ENCODE results near the gene ARHGAP45.

The ARHGAP45 gene

DNA sequence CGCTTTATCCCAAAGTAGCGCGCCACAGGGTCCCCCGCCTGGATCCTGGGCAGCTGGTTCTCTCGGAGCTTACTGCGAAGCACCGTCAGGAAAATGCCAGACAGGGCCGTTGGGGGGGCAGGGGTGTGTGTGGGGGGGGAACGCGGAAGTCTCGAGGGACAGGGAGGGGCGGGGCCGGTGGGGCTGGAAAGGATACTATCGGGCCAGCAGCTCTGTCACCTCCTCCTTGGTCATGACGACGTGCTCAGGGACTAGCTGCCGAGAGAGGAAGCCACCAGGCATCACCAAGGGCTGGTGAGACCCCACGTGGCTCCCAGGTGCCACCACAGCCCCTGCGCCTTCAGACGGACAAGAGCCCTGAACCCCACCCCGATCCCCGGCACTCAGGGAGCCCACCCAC, 22.9 kb downstream of the ARHGAP45 start:
- Histone ChIP-seq H3K4me3 (no peak overlapping the region), H3K9ac (ENCODE audit: insufficient read length) (no peak overlapping the region), H3K9me3 (ENCODE audit: low read depth, low read length) (no peaks in the 10 kb centered on the region), H3K27ac (no peak overlapping the region), H3K36me3 (ENCODE audit: insufficient read depth, low read length) (peaks cover 34% of the 10 kb centered on the region; the same call in 1 of the 2 replicates)
- no peak for TF ChIP-seq POLR2AphosphoS5 (IDR thresholded peaks at IDR 0.05; ENCODE audit: borderline replicate concordance, low read depth, low read length)
- no peak for TF ChIP-seq FOXP2 (optimal IDR thresholded peaks at IDR 0.05; ENCODE audit: control extremely low read depth, extremely low read length, insufficient read depth)
- no peak for TF ChIP-seq EZH2 (IDR thresholded peaks at IDR 0.05)
- DNase-seq (ENCODE audit: low read depth, low spot score) = no peak

DNA sequence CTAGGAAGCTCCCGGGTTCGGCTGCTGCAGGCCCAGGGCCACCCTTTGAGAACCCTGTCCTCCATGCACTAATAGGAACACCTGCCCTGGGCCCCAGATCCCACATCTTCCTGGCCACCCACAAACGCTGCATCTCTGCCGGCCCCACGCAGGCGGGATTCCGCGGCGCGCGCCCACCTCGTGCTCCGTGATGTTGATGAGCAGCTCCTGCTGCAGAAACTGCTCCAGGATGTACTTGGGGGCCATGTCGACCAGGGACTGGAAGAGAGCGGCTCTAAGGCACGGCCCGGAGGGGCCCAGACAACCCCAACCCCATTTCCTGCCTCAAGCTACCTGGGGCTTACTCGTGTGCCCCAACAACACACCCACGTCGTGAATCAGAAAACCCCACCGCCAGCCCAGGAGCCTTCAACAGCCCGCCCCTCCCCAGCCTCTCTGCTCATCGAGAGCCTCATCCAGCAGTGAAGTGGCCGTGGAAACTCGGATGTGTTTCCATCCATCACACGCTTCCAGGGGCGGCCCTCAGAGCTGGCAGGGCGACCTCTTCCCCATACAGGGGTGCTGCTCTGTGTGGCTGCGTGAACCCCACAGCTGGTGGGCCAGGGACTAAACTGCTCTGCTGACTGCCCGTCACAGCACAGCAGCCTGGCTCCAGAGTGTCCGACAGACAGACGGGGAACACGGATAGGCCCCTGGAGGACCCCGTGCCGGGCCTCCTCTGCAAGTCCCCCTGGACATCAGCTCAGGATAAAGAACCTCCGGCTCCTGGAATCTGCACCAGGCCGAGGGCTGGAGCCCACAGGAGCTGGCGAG, 24.0 kb downstream of the ARHGAP45 start:
- no peaks in the 10 kb centered on the region for H3K9me3 ChIP-seq (ENCODE audit: low read depth, low read length)
- H3K4me3 ChIP-seq = no peak overlapping the region
- no peak overlapping the region for H3K9ac ChIP-seq (ENCODE audit: insufficient read length)
- no peak for DNase-seq (ENCODE audit: low read depth, low spot score)
- TF ChIP-seq POLR2AphosphoS5 (IDR thresholded peaks at IDR 0.05; ENCODE audit: borderline replicate concordance, low read depth, low read length) (no peak), EZH2 (IDR thresholded peaks at IDR 0.05) (no peak), FOXP2 (optimal IDR thresholded peaks at IDR 0.05; ENCODE audit: control extremely low read depth, extremely low read length, insufficient read depth) (no peak)
- peaks cover 34% of the 10 kb centered on the region; the same call in 1 of the 2 replicates for H3K36me3 ChIP-seq (ENCODE audit: insufficient read depth, low read length)
- H3K27ac ChIP-seq = no peak overlapping the region

DNA sequence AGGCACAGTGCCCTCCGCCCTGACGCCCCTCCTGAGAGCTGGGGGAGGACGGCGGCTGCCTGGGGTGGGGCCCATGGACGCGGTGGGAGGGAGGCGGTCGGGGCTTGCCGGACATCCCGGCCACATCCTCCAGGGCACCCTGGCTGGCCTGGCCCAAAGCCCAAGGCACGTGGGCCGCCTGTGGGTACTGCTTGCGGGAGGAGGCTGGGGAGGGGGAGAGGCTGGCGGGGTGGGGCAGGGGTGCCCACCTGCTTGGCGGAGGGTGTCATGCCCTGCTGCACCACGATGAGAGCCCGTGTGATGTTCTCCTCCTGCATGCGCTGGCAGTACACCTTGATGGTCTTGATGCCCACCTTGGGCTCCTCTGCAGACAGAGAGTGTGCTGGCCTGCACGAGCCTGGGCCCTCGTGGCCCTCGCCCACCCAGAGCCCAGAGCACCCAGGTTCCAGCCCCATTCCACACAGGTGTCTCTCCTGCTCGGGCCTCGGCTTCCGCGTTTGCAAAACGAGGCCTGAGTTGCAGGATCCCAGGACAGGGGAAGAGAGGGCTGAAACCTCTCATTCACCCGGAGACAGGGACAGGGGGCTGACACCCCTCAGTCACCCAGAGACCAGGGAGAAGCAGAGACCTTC, 24.7 kb downstream of the ARHGAP45 start:
- TF ChIP-seq EZH2 (IDR thresholded peaks at IDR 0.05) (no peak), POLR2AphosphoS5 (IDR thresholded peaks at IDR 0.05; ENCODE audit: borderline replicate concordance, low read depth, low read length) (no peak), FOXP2 (optimal IDR thresholded peaks at IDR 0.05; ENCODE audit: control extremely low read depth, extremely low read length, insufficient read depth) (no peak)
- no peak overlapping the region for H3K27ac ChIP-seq
- no peaks in the 10 kb centered on the region for H3K9me3 ChIP-seq (ENCODE audit: low read depth, low read length)
- no peak for DNase-seq (ENCODE audit: low read depth, low spot score)
- H3K9ac ChIP-seq (ENCODE audit: insufficient read length) = no peak overlapping the region
- peaks cover 34% of the 10 kb centered on the region; the same call in 1 of the 2 replicates for H3K36me3 ChIP-seq (ENCODE audit: insufficient read depth, low read length)
- no peak overlapping the region for H3K4me3 ChIP-seq

DNA sequence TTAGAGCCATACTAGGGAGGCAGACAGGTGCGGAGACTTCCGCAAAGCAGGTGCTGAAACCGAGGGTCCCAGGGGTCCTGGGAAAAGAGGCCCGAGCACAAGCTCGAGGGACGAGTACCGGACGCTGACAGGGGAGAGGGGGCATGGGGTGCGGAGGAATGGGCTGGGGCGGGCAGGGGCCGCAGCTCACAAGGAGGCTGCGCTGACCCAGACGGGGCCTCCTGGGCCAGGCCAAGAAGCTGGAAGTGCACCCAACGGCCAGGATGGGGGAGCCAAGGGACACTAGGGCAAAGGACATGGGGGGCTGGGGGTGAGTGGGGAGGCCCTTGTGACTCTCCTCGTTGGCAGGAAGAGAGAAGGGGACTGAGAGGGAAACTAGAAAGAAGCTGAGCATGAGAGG, 26.4 kb downstream of the ARHGAP45 start:
- Histone ChIP-seq H3K36me3 (ENCODE audit: insufficient read depth, low read length) (peaks cover 28% of the 10 kb centered on the region; the same call in 1 of the 2 replicates), H3K9me3 (ENCODE audit: low read depth, low read length) (no peaks in the 10 kb centered on the region), H3K4me3 (no peak overlapping the region), H3K27ac (no peak overlapping the region), H3K9ac (ENCODE audit: insufficient read length) (no peak overlapping the region)
- TF ChIP-seq POLR2AphosphoS5 (IDR thresholded peaks at IDR 0.05; ENCODE audit: borderline replicate concordance, low read depth, low read length) (no peak), FOXP2 (optimal IDR thresholded peaks at IDR 0.05; ENCODE audit: control extremely low read depth, extremely low read length, insufficient read depth) (no peak), EZH2 (IDR thresholded peaks at IDR 0.05) (no peak)
- no peak for DNase-seq (ENCODE audit: low read depth, low spot score)

DNA sequence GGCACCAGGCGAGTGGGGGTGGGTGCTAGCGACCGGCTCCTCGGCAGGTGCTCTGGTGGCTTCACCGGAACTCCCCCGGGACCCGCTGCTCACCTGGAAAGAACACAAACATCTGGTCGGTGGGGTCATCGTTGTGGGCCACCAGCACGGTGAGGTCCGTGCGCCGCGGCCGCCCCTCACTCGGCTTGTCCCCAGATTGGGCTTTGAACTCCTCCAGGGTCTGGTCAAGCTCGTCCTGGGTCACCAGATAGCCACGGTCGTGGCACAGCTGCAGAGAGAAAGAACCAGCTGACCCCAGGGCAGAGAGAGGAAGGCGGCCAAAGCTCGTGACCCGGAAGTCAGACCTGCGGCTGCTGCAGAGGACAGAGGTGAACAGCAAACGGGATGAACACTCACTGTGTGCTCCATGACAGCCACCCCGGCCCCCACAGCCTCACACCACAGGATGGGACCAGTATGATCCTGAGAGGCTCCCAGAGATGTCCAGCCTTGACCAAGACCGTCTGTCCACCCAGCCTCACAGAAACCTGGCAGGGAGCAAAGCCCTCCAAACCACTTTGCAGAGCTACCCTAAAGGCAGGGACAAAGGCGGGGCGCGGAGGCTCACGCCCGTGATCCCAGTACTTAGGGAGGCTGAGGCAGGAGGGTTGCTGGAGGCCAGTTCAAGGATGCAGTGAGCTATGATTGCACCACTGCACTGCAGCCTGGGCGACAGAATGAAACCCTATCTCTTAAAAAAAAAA, 27.0 kb downstream of the ARHGAP45 start:
- TF ChIP-seq EZH2 (IDR thresholded peaks at IDR 0.05) = no peak
- TF ChIP-seq FOXP2 (optimal IDR thresholded peaks at IDR 0.05; ENCODE audit: control extremely low read depth, extremely low read length, insufficient read depth) = no peak
- no peak for TF ChIP-seq POLR2AphosphoS5 (IDR thresholded peaks at IDR 0.05; ENCODE audit: borderline replicate concordance, low read depth, low read length)
- H3K27ac ChIP-seq = no peak overlapping the region
- peaks cover 25% of the 10 kb centered on the region; the same call in 1 of the 2 replicates for H3K36me3 ChIP-seq (ENCODE audit: insufficient read depth, low read length)
- H3K9ac ChIP-seq (ENCODE audit: insufficient read length) = peak overlapping the region; percentile 97
- H3K4me3 ChIP-seq = peak overlapping the region; percentile 91
- DNase-seq (ENCODE audit: low read depth, low spot score) = no peak
- no peaks in the 10 kb centered on the region for H3K9me3 ChIP-seq (ENCODE audit: low read depth, low read length)

DNA sequence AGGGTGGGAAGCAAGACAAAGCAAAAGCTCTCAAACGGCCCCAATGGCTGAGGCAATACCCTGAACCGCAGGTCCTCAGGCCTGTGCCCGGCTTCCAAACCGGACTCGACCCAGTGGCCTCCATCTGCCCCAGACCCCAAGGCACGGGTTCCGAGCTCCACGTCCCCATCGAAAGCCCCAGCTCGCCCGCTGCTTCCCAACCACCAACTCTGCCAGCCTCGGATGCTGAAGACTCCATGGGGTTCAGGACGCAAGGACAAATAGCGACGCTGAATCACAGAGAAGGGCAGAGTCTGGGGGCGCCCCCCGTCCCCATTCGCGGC, 27.6 kb downstream of the ARHGAP45 start:
- no peak for DNase-seq (ENCODE audit: low read depth, low spot score)
- H3K4me3 ChIP-seq = peak overlapping the region; percentile 91
- H3K27ac ChIP-seq = no peak overlapping the region
- peaks cover 23% of the 10 kb centered on the region; the same call in 1 of the 2 replicates for H3K36me3 ChIP-seq (ENCODE audit: insufficient read depth, low read length)
- TF ChIP-seq POLR2AphosphoS5 (IDR thresholded peaks at IDR 0.05; ENCODE audit: borderline replicate concordance, low read depth, low read length) = no peak
- no peak for TF ChIP-seq EZH2 (IDR thresholded peaks at IDR 0.05)
- TF ChIP-seq FOXP2 (optimal IDR thresholded peaks at IDR 0.05; ENCODE audit: control extremely low read depth, extremely low read length, insufficient read depth) = no peak
- peak overlapping the region; percentile 97 for H3K9ac ChIP-seq (ENCODE audit: insufficient read length)
- no peaks in the 10 kb centered on the region for H3K9me3 ChIP-seq (ENCODE audit: low read depth, low read length)

DNA sequence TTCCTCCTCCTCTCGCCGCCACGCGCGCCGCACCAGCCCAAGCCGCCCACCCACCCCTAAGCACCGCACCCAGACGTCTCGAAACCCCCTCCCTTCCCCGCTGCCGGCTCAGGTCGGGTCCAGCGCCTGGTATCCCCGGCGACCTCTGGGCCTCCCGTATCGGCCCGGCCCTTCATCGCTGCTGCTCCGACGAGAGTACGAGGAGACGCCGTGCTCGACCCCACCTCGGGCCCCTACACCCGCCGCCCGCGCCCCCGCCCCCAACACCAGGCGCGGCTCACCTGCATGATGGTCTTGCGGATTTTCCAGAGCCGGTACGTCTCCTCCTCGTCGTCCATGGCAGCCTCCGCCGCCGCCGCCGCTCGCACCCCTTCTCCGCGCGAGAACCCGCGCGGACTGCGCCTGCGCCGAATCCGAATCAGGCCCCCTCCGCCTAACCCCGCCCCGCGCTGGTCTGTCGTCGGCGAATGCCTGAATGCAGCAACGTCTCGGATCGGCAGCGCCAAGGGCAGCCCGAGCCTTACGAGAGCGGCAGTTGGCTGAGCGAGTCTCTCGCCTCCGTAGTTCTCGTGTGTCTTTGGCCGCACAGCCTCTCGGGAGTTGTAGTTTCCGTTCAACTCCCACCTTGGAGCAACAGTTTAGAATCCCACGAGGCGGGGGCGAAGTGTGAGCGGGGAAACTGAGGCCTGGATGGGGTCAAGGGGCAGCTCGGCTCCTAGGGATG, 28.2 kb downstream of the ARHGAP45 start, which contains the start of gene POLR2E:
Gene POLR2E, minus strand, starts transcription at position 398 of the 724 bp plus-strand sequence. Its CDS starts 60 bp downstream, at position 338.
- Histone ChIP-seq H3K9ac (ENCODE audit: insufficient read length) (peak within 1 kb of the TSS; percentile 97), H3K9me3 (ENCODE audit: low read depth, low read length) (peaks cover 2% of the 10 kb centered on the region; the same call in 1 of the 2 replicates), H3K27ac (peak within 1 kb of the TSS; percentile 56; the same call in 1 of the 2 replicates), H3K36me3 (ENCODE audit: insufficient read depth, low read length) (peaks cover 23% of the 10 kb centered on the region; the same call in 1 of the 2 replicates), H3K4me3 (peak within 1 kb of the TSS; percentile 91)
- peak; percentile 83 for TF ChIP-seq FOXP2 (optimal IDR thresholded peaks at IDR 0.05; ENCODE audit: control extremely low read depth, extremely low read length, insufficient read depth)
- no peak for TF ChIP-seq EZH2 (IDR thresholded peaks at IDR 0.05)
- TF ChIP-seq POLR2AphosphoS5 (IDR thresholded peaks at IDR 0.05; ENCODE audit: borderline replicate concordance, low read depth, low read length) = peak; percentile 88
- DNase-seq (ENCODE audit: low read depth, low spot score) = peak; percentile 91
